GM10266 (cell line): ENCODE data around the gene LRRC47.

Experiments
- DNase-seq: peaks from one replicate; pipeline ENCODE4 v3.0.0; 2012; ENCODE audit errors: extremely low spot score
- TF ChIP-seq, protein P1 (sequence below): IDR thresholded peaks from 2 replicates; pipeline ENCODE4 v1.5.1; 2012; ENCODE audit warnings: mild to moderate bottlenecking, low read depth; ENCODE audit not compliant: control insufficient read depth, insufficient read depth; ENCODE audit errors: missing control alignments

The LRRC47 gene

DNA sequence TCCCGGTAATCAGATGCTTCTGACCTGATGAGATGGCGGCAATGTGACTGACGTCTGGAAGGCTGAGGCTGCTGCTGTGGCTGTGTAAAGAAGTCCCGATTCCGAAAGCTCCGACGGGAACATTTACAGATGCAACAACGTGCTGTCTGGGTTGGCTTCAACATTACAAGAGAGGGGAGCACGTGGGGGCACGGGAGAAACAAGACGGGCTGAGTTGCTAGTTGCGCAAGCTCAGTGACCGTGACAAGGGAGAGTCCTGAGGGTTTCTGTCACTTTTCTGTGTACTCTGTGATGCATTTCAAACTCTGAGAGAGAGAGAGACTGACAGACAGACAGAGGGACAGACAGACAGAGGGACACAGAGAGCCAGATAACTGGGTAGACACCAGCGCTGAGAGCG is 25.6 kb upstream of the LRRC47 start:
- DNase-seq, result no peak
- TF ChIP-seq, protein P1, sequence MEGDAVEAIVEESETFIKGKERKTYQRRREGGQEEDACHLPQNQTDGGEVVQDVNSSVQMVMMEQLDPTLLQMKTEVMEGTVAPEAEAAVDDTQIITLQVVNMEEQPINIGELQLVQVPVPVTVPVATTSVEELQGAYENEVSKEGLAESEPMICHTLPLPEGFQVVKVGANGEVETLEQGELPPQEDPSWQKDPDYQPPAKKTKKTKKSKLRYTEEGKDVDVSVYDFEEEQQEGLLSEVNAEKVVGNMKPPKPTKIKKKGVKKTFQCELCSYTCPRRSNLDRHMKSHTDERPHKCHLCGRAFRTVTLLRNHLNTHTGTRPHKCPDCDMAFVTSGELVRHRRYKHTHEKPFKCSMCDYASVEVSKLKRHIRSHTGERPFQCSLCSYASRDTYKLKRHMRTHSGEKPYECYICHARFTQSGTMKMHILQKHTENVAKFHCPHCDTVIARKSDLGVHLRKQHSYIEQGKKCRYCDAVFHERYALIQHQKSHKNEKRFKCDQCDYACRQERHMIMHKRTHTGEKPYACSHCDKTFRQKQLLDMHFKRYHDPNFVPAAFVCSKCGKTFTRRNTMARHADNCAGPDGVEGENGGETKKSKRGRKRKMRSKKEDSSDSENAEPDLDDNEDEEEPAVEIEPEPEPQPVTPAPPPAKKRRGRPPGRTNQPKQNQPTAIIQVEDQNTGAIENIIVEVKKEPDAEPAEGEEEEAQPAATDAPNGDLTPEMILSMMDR, result no peak

DNA sequence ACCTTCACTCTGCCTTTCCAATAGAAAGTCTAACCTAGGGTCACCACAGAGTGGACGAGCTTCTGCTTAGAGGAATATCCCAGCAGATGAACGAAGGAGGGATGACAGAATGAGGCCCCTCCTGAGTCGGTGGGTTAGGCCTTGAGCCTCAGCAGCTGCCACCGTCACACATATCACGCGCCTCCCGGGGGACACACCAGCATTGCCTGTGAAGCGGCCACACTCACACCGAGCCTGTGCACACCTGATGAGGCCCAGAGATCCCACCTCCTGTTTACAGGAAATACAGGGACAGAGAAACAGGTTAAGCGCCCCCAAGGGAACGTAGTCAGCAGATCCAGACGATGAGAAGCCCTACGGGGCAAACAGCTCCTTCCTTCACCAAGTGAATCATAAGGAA is 25.1 kb upstream of the LRRC47 start:
- TF ChIP-seq, protein P1, result no peak
- no peak for DNase-seq

DNA sequence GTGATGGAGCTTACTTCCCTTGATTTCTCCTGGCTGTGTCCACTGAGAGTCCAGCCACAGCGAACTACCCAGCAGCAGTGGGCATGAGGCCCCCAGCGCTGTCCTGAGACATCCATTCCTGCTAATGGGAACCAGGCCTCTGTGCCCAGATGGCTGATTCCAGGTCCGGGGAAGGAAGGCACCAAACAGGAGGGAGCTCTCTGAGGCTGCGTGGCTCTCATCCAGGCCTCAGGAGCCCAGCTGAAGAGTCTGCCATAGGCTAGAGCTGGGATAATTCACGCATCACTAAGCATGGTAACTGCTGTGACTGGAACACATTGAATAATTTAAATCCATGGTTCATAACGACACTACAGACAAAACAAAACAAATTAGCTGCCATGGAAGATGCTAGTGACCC is 24.7 kb upstream of the LRRC47 start:
- DNase-seq, result no peak
- TF ChIP-seq, protein P1, result no peak

DNA sequence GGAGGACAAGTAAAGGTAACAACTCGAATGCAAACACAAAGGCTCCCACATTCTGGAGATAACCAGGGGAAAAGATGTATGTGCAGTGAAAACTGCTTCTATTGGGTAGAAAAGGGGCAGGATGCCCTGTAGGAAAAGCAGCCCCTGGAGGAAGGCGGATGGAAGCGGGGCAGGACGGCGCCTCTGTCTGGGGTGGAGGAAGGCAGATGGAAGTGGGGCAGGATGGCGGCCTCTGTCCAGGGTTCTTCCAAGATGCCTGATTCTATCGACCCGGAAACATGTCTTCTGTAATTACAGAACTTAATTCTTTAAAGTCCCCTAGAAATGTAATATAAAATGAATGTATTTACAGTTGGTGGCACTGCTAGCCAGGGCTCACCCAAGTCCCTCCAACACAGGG is 24.0 kb upstream of the LRRC47 start:
- no peak for DNase-seq
- TF ChIP-seq, protein P1, result no peak

DNA sequence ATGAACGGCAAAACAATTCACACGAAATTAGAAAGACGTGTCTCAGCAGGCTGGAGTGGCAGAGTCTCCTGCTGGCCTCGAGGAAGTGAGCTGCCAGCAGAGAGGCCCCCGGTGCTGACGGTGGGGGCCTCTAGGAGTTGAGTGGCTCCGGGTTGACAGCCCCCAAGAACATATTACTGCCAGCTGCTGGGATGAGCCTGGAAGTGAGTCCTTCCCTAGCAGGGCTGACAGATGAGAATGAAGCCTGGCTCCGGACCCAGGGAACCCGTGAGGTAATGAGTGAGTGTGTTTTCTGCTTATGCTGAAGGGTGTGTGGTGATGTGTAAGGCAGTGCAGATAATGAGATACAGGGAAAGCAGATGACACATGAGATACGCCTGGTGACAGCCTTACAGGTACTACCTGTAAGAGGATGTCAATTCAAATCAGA is 23.5 kb upstream of the LRRC47 start:
- DNase-seq, result no peak
- TF ChIP-seq, protein P1, result no peak

DNA sequence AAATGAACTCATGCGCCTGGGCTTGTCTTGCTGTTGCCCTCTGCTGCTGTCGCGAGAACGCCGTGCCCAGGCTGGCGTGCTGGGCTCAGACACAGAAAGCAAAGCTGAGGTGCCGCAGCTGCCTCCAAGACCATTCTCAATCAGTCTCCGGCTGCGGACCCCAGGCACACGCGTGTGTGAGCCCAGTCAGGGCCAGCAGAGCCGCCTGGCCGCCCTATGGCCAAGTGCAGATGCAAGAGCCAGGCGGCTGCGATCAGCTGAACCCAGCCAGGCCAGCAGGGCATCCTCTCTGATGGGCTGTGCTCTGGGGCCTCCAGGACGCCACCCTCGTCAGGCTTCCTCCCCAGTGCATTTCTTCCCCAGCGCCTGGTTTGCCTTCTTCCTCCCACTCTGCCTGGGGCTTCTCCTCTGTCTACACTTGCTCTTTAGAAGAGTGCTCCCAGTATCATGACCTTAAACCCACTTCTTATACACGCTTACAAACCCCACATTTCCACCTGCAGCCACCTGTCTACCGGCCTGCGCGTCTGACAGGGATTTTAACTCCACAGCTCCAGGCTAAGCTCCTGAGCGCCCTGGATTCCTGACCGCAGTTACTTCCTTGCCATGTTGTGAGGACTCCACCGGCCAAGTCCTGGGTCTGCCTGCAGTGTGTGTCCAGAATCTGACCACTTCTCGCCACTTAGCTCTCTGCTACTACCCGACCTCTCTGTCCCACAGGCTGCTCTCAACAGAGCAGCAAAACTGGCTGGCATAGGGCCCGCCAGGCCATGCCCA is 21.7 kb upstream of the LRRC47 start:
- no peak for DNase-seq
- TF ChIP-seq, protein P1, result no peak

DNA sequence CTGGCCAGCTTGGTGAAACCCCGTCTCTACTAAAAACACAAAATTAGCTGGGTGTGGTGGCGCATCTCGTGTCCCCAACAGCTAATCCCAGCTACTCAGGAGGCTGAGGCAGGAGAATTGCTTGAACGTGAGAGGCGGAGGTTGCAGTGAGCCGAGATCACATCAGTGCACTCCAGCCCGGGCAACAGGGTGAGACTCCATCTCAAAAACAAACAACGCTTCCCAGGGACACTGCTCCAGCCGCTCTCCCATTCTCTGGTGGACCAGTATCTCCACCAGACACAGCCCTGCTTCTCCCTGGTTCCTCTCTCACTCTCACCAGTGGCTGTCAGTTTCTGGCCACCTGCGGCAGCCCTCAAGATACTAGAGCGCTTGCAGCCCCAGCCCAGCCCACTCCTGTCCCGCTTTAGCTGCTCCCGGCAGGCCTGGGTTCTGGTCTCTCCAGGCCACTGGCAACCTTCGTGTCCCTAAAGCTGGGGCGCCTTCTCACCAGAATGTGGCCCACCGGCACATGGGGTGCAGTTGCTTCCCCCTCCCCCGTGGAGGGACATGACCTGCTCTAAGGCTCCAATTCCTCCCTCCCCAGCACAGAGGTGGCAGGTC is 20.9 kb upstream of the LRRC47 start:
- DNase-seq, result no peak
- TF ChIP-seq, protein P1, result no peak
